ENCODE measurements around the gene TBC1D7. TPM values are rescaled to one million over a fixed set of nuclear protein-coding genes. Genes with fewer than 3 reads are reported as not detected.

Gene TBC1D7
- total RNA-seq, 4 donors from 2014 or later, result 6.9 to 10.7 (median 9.6) TPM

DNA sequence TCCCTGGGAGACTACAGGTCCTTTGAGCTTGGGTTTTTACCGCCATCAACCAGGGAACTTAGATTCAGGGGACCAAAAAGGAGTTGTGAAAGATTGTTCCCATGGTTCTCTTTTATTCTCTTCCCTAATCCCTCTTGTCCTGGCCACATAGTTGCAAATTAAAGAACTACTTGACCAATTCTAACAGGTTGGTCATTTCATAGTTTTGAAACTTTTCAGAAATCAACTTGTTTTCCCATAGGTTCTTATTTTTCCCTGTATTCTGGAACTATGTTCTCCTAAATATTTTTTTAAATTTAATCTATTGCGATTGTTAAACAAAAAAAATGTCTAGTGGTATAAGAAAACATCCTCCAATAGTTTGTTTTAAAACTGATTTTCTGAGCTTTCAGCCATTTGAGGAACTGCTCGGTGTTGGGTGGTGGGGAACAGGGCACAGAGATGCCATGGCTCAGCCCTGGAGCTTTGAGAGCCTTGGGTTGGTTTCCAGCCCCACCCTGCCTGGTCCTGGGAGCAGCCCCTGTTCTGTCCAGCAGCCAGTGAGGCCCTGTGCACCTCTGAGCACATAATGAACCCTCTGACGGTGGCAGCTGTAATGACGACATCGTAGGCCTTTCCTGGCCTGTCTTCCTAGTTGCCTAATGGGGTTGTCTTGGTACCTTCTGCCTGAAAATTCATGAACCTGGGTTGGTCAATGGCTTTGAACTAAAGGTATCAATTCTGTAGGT lies 53.5 kb downstream of the TBC1D7 start:
- no peak for DNase-seq
- TF ChIP-seq CTCF (IDR thresholded peaks at IDR 0.05) (no peak), POLR2A (IDR thresholded peaks at IDR 0.05) (no peak)
- whole genome bisulfite sequencing, 2 donors, result 80% methylated on average over 6 of the region's 6 CpGs
- no peaks in the 10 kb centered on the region for H3K27me3 ChIP-seq
- intact Hi-C loops (cut with DNase I), result no loop called here
- no peak overlapping the region for H3K27ac ChIP-seq
- H3K36me3 ChIP-seq, result no peaks in the 10 kb centered on the region
- no peaks in the 10 kb centered on the region for H3K4me1 ChIP-seq
- H3K9me3 ChIP-seq, result no peaks in the 10 kb centered on the region
- no peak overlapping the region for H3K4me3 ChIP-seq (replicated peaks in 1 of 3)

GRCh38 chr6:13273931-13274706 lies 54.2 kb downstream of the TBC1D7 start:
- no peak for TF ChIP-seq CTCF (IDR thresholded peaks at IDR 0.05)
- no peak for TF ChIP-seq POLR2A (IDR thresholded peaks at IDR 0.05)
- H3K4me3 ChIP-seq (replicated peaks in 1 of 3), result no peak overlapping the region
- WGBS, 2 donors, result 86 to 87% methylated on average over 21 of the region's 21 CpGs
- intact Hi-C loops (cut with DNase I), result no loop called here
- H3K4me1 ChIP-seq, result no peaks in the 10 kb centered on the region
- H3K36me3 ChIP-seq, result no peaks in the 10 kb centered on the region
- no peak for DNase-seq
- H3K27me3 ChIP-seq, result no peaks in the 10 kb centered on the region
- H3K27ac ChIP-seq, result no peak overlapping the region
- no peaks in the 10 kb centered on the region for H3K9me3 ChIP-seq

- H3K27ac ChIP-seq, result no peak overlapping the region
- DNase-seq, result no peak
- no peak overlapping the region for H3K4me3 ChIP-seq (replicated peaks in 1 of 3)
- H3K27me3 ChIP-seq, result no peaks in the 10 kb centered on the region
- H3K9me3 ChIP-seq, result no peaks in the 10 kb centered on the region
- 85 to 91% methylated on average over 10 of the region's 10 CpGs for WGBS, 2 donors
- intact Hi-C loops (cut with DNase I), result no loop called here
- H3K36me3 ChIP-seq, result no peaks in the 10 kb centered on the region
- no peaks in the 10 kb centered on the region for H3K4me1 ChIP-seq
- no peak for TF ChIP-seq CTCF (IDR thresholded peaks at IDR 0.05)
- no peak for TF ChIP-seq POLR2A (IDR thresholded peaks at IDR 0.05)
Observed at GRCh38 chr6:13273202-13273930, 55.0 kb downstream of the TBC1D7 start.

- no peaks in the 10 kb centered on the region for H3K36me3 ChIP-seq
- WGBS, 2 donors, result 90 to 91% methylated on average over 24 of the region's 24 CpGs
- no peaks in the 10 kb centered on the region for H3K27me3 ChIP-seq
- H3K27ac ChIP-seq, result no peak overlapping the region
- TF ChIP-seq CTCF (IDR thresholded peaks at IDR 0.05) (no peak), POLR2A (IDR thresholded peaks at IDR 0.05) (no peak)
- H3K4me3 ChIP-seq (replicated peaks in 1 of 3), result no peak overlapping the region
- peak in 1 of 2 donors; percentile 14 for DNase-seq
- H3K9me3 ChIP-seq, result no peaks in the 10 kb centered on the region
- H3K4me1 ChIP-seq, result no peaks in the 10 kb centered on the region
- intact Hi-C loops (cut with DNase I), result no loop called here
Observed at GRCh38 chr6:13272131-13273046, 55.9 kb downstream of the TBC1D7 start.

Data from thyroid gland (tissue), 4 donors.